Panc1 (cell line): ENCODE results near the gene NAA25. TPM values are rescaled to one million over a fixed set of nuclear protein-coding genes. Genes with fewer than 3 reads are reported as not detected.

Experiments used
- ATAC-seq: fragments of 200-7000 bp; cut with Tn5 transposase; 2 replicates; pipeline ENCODE4 v1.9.1; 2020; ENCODE audit warnings: mild to moderate bottlenecking, moderate library complexity
- Bru-seq: library from RNA; stranded (reverse); fragments of 400-500 nt; gene quantifications from one replicate; lab custom pipeline; 2021; lab: Mats Ljungman, UMichigan
- BruChase-seq, 2 experiments: library from RNA; stranded (reverse); fragments of 400-500 nt; gene quantifications; one replicate each; lab custom pipeline; 2021; lab: Mats Ljungman, UMichigan
- BruUV-seq: library from RNA; stranded (reverse); fragments of 400-500 nt; replicated peaks from 2 replicates; lab custom pipeline; 2021; lab: Mats Ljungman, UMichigan
- CTCF ChIA-PET: fragments of 300-600 bp; sonication (Branson Sonifier 250); formaldehyde crosslinking; loops from one replicate; lab custom pipeline; 2022; ENCODE audit warnings: antibody characterized with exemption; lab: Charles Lee
- POLR2A ChIA-PET: fragments of 300-600 bp; sonication (Branson Sonifier 250); formaldehyde crosslinking; loops from one replicate; lab custom pipeline; 2022; ENCODE audit warnings: antibody characterized with exemption; lab: Charles Lee
- DNase-seq: peaks from one replicate; pipeline ENCODE4 v3.0.0-alpha.2; 2010; ENCODE audit warnings: low read depth, low spot score
- H3K27ac ChIP-seq: 2 replicates; pipeline ENCODE4 v1.5.1; 2011; ENCODE audit warnings: mild to moderate bottlenecking, low read length, inconsistent platforms
- H3K27me3 ChIP-seq: fragments of 200-500 bp; sonication (Bioruptor generic); 2 replicates; pipeline ENCODE4 v1.6.0; 2014; ENCODE audit warnings: low read length, inconsistent platforms; ENCODE audit not compliant: control insufficient read depth, insufficient read depth
- H3K36me3 ChIP-seq: fragments of 200-500 bp; sonication (Bioruptor generic); 2 replicates; pipeline ENCODE4 v1.5.1; 2014; ENCODE audit warnings: inconsistent platforms, mild to moderate bottlenecking, low read length, moderate library complexity; ENCODE audit not compliant: control insufficient read depth, insufficient read depth
- H3K4me1 ChIP-seq: 2 replicates; pipeline ENCODE4 v1.5.1; 2011; ENCODE audit warnings: inconsistent platforms, mild to moderate bottlenecking, low read length, moderate library complexity; ENCODE audit not compliant: control insufficient read depth, insufficient read depth
- H3K4me3 ChIP-seq, 2 experiments: 2 replicates each; pipeline ENCODE4 v1.5.1; 2011 to 2012; ENCODE audit warnings: low read depth in 2 of 2, low read length in 2 of 2, mild to moderate bottlenecking in 2 of 2, inconsistent platforms in 1 of 2, moderate library complexity in 1 of 2
- H3K9me3 ChIP-seq: fragments of 200-500 bp; sonication (Bioruptor generic); 2 replicates; pipeline ENCODE4 v1.5.1; 2014; ENCODE audit warnings: low read depth, mild to moderate bottlenecking, inconsistent platforms, low read length, moderate library complexity; ENCODE audit not compliant: control insufficient read depth, insufficient read depth
- POLR2AphosphoS5 ChIP-seq: IDR thresholded peaks from 2 replicates; pipeline ENCODE4 v1.6.1; 2012; ENCODE audit warnings: mild to moderate bottlenecking, low read depth, low read length, moderate library complexity
- REST ChIP-seq, 2 experiments: IDR thresholded peaks; 2 replicates each; pipeline ENCODE4 v1.6.1; 2011 to 2012; ENCODE audit warnings: low read depth in 2 of 2, control low read depth in 1 of 2, low read length in 1 of 2, mild to moderate bottlenecking in 1 of 2, moderate library complexity in 1 of 2; ENCODE audit not compliant: insufficient read depth in 1 of 2
- SIN3A ChIP-seq: IDR thresholded peaks from 2 replicates; pipeline ENCODE4 v1.6.1; 2012; ENCODE audit warnings: low read depth, mild to moderate bottlenecking, low read length, moderate library complexity, borderline replicate concordance; ENCODE audit not compliant: insufficient read depth
- TCF7L2 ChIP-seq: IDR thresholded peaks from 2 replicates; pipeline ENCODE4 v1.6.1; 2011; ENCODE audit warnings: mild to moderate bottlenecking, low read depth, low read length, inconsistent platforms
- in situ Hi-C: cut with HindIII; loops from 2 replicates; pipeline ENCODE4 v1.10.0; 2016; ENCODE audit warnings: low sequenced_read_pairs, low pct_unique_long_range_greater_than_20kb
- intact Hi-C: fragments of 100-400 bp; cut with micrococcal nuclease; formaldehyde crosslinking; loops from one replicate; pipeline ENCODE4 v1.10.0; 2022; ENCODE audit not compliant: unreplicated experiment
- long read RNA-seq: library from polyadenylated mRNA; unstranded; transcript quantifications from one replicate; pipeline ENCODE4 v2.0.0, GENCODE V29; 2021; ENCODE audit not compliant: unreplicated experiment
- polyA plus RNA-seq: library from polyadenylated mRNA; unstranded; fragments of >200 nt; gene quantifications from one replicate; pipeline ENCODE4 v1.2.1, GENCODE V29; 2012; ENCODE audit warnings: missing spikeins; ENCODE audit not compliant: insufficient read length
- total RNA-seq: library from RNA; stranded (reverse); gene quantifications from one replicate; pipeline ENCODE4 v1.2.1, GENCODE V29; 2021; ENCODE audit not compliant: unreplicated experiment
- TF ChIP-seq, protein P1 (sequence below): fragments of 450-650 bp; IDR thresholded peaks from 2 replicates; pipeline ENCODE4 v1.5.1; 2017; ENCODE audit warnings: mild to moderate bottlenecking

NAA25 gene
- total RNA-seq = 32.2 TPM
- 9.4 TPM for polyA plus RNA-seq
- percentile 92 among the genes with signal in this experiment for Bru-seq, nascent RNA
- percentile 91 among the genes with signal in this experiment for BruChase-seq, experiment 1, labeled RNA remaining after a 2-hour chase
- percentile 90 among the genes with signal in this experiment for BruChase-seq, experiment 2, labeled RNA remaining after a 6-hour chase
- long read RNA-seq, partial matches to known transcripts = 45 of 68 reads
- long read RNA-seq, other reads (novel, unspliced or antisense) = 22 of 68 reads

GRCh38 chr12:112108202-112109079 lies at the start of gene NAA25:
Gene NAA25 (minus strand): TSS chr12:112108783. CDS start chr12:112108773, 10 bp downstream.
- Histone ChIP-seq H3K36me3 (peaks cover 9% of the 10 kb centered on the region), H3K4me1 (peaks cover 34% of the 10 kb centered on the region), H3K27me3 (no peaks in the 10 kb centered on the region), H3K9me3 (no peaks in the 10 kb centered on the region), H3K4me3 (peak within 1 kb of the TSS; percentile 88 to 93), H3K27ac (peak within 1 kb of the TSS; percentile 100)
- ATAC-seq = peak; percentile 84
- peak; percentile 78 for DNase-seq
- no TSS peak for BruUV-seq
- POLR2A ChIA-PET = interaction anchor here (0.6 to 0.7 kb wide), 3 partner anchors 12 to 495 kb away, joined by 3 to 9 read pairs (median 8); no protein-coding TSS in a partner anchor
- CTCF ChIA-PET = interaction anchor here (0.6 kb wide), 1 partner anchor 153 kb away, joined by 5 read pairs; no protein-coding TSS in a partner anchor
- intact Hi-C loops = no loop called here
- in situ Hi-C loops = no loop called here
- TF ChIP-seq, protein P1, sequence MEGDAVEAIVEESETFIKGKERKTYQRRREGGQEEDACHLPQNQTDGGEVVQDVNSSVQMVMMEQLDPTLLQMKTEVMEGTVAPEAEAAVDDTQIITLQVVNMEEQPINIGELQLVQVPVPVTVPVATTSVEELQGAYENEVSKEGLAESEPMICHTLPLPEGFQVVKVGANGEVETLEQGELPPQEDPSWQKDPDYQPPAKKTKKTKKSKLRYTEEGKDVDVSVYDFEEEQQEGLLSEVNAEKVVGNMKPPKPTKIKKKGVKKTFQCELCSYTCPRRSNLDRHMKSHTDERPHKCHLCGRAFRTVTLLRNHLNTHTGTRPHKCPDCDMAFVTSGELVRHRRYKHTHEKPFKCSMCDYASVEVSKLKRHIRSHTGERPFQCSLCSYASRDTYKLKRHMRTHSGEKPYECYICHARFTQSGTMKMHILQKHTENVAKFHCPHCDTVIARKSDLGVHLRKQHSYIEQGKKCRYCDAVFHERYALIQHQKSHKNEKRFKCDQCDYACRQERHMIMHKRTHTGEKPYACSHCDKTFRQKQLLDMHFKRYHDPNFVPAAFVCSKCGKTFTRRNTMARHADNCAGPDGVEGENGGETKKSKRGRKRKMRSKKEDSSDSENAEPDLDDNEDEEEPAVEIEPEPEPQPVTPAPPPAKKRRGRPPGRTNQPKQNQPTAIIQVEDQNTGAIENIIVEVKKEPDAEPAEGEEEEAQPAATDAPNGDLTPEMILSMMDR = no peak
- peak; percentile 84 for TF ChIP-seq POLR2AphosphoS5
- peak; percentile 69; the same call in 1 of the 2 replicates for TF ChIP-seq SIN3A

DNA sequence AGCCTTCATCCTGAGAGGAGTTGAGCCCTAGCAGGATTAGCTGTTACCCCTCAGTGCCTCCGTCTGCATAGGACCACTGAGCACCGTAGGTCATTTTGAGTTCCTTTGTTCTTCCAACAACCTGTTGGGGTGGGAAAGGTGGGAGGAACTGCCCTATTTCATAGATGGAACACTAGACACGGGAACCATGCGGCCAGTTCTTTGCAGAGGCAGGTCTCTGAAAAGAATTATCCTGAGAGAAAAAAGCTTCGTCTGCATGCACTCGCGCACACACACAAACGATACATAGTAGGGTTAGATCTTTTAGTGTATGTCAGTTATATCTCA lies 45.3 kb upstream of the NAA25 start:
- Histone ChIP-seq H3K4me3 (no peak overlapping the region), H3K27ac (no peak overlapping the region), H3K36me3 (peaks cover 2% of the 10 kb centered on the region; the same call in 1 of the 2 replicates), H3K4me1 (no peaks in the 10 kb centered on the region), H3K9me3 (no peaks in the 10 kb centered on the region), H3K27me3 (no peaks in the 10 kb centered on the region)
- DNase-seq (no peak), ATAC-seq (no peak)
- no TSS peak for BruUV-seq
- ChIA-PET CTCF (no interaction called here), POLR2A (no interaction called here)
- TF ChIP-seq, protein P1 = no peak
- TF ChIP-seq POLR2AphosphoS5 = no peak
- TF ChIP-seq REST (IDR thresholded peaks at IDR 0.05; ENCODE audit: insufficient read depth in 1 of 2, low read depth in 2 of 2, low read length in 1 of 2) = no peak
- TF ChIP-seq TCF7L2 = no peak
- TF ChIP-seq SIN3A = no peak
- in situ Hi-C loops = no loop called here
- intact Hi-C loops = no loop called here
